ENCODE data around the gene MBD5.
"Not testable (repeated sequence)": the region's sequence is repeated elsewhere in the genome, so short reads cannot be mapped to it uniquely, and the experiment has no call there.

The MBD5 gene

GRCh38 chr2:148527488-148528340, 506.8 kb downstream of the MBD5 start:
- DNase-seq = no peak

- DNase-seq = no peak
Observed at GRCh38 chr2:148528356-148529064, 507.6 kb downstream of the MBD5 start.

DNA sequence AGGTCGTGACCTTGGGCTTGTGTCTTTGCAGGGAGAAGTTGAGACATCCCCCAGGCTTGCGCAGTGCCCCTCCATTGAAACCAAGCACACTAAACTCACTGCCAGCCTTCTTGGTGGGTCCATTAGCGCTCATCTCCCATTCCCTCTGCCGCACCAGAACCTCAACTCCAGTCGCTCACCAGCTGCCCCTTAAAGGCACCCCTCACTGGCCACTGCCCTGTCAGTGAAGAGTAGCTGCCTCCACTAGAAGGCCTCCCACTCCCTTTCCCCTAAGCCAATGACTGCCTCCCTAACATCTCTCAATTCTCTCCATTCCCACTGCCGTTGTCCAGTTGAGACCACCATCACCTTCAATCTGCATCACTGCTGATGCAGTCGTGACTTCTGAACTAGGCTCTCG, 508.9 kb downstream of the MBD5 start:
- DNase-seq = no peak

- no peak for DNase-seq
Observed at GRCh38 chr2:148530350-148530749, 509.5 kb downstream of the MBD5 start.

DNA sequence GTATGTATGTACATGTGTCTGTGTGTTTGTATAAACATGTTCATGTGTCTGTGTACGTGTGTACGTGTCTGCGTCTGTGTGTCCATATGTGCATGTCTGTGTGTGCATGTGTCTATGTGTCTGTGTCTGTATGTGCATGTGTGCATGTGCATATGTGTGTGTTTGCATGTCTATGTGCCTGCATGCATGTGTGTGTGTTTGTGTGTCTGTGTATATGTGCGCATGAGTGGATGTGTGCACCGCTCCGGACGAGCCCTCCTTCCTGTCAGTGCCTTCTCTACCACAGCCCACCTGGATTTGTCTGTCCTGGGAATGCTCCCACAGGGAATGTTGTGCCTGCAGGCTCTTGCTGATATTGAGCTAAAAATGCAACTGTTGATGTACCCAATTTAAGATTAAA, 510.3 kb downstream of the MBD5 start:
- no peak for DNase-seq

DNA sequence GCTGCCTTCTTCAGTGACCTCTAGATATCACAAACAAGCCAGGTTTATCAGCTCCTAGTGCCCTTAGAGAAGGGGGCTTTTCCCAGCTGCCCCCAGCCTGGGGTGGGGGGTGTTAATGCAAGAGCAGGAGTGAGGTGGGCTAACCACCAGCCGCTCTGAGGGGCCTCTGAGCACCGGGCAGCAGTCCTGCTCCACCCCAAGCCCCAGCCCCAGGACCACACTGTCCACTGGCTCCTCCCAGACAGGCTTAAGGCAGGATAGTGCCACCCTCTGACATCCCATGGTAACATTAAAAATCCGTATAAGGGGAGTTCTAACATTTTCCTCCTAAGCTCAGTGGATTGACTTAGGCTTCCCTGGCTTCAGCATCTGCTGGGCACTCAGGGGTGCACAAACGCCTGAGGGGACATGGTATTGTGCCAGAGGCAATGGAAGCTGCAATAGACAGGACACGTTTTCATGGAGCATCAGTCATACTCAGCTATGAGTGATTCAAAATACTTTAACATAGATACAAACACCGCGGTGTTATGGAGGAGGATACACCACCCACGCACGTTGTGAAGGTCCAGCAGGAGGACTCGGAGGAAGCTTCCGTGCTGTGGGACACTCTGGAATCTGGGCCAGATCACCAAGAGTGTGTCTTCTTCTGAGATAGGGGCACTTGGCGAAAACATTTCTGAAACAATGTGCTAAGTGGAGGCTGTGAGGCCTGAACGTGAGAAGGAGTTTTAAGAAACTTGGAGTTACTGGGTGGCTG, 511.0 kb downstream of the MBD5 start:
- DNase-seq = no peak

DNA sequence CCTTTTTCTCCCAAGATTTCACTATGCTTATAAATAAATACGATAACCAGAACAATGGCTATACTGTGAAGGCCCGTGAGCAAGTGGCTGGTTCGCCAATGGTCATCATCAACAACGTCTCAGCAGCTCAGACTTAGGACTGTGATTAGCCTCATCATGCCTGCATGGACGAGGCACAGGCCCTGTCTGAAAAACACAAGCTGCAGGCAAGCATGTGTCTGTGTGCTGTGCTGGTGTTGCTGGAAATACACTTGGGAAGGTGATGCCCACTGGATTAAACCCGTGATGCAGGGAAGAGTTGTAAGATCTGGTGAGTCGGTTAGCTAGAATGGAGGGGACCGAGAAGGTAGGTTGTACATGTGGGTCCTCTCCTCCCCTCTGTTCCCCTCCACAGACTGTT, 512.1 kb downstream of the MBD5 start:
- no peak for DNase-seq

DNA sequence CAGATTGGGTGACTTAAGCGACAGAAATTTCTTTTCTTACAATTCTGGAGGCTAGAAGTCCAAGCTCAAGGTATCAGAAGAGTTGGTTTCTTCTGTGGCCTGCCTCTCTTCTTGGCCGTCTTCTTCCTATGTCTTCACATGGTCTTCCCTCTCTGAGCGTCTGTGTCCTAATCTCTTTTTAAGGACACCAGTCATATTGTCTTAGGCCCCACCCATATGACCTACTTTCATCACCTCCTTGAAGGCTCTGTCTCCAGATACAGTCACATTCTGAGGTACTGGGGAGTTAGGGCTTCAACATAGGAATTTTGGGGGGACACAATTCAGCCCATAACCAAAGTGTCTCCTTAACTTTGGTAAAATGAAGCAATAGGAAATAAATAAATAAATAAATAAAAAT, 512.8 kb downstream of the MBD5 start:
- no peak for DNase-seq

- no peak for DNase-seq
Observed at GRCh38 chr2:148534416-148535204, 513.7 kb downstream of the MBD5 start.

- DNase-seq = no peak
Observed at GRCh38 chr2:148538375-148538774, 517.5 kb downstream of the MBD5 start.

GRCh38 chr2:148540022-148540421, 519.1 kb downstream of the MBD5 start:
- DNase-seq = no peak

DNA sequence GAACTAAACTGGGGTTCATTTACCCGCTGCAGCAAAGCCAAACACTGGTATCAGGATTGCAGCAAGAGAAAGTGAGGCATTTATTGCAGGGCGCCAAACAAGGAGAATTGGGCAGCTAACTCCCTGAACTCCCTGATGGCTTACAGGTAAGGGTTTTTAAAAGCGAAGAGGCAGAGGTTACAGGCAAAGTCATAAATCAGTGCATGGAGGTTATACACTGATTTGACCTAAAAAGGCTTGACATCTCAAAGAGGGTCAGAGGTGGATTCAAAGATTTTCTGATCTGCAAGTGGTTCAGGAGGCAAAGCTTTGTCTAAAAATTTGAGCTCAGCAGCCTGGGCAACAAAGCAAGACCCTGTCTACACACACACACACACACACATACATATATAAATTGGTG, 520.9 kb downstream of the MBD5 start:
- DNase-seq = no peak

DNA sequence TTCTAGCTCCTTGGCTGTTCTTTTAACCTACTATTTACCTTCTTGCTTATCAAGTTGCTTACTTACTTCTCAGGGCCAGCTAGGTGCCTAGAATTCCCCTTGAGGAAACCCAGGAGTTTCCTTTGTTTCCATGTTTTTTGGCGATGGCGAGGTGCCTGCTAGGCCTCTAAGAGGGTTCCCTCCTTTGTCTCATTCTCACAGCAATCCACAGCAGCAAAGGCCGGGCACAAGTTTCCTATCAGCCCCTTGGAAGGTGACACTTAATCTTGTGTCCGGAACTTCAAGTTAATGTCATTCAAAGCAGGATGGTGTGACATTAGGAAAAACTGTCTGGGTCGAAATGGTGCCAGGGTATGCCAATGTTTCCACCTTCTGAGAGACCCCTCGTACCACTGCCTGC, 521.7 kb downstream of the MBD5 start:
- no peak for DNase-seq

- DNase-seq = not testable (repeated sequence)
Observed at GRCh38 chr2:148543088-148543540, 522.2 kb downstream of the MBD5 start.

DNA sequence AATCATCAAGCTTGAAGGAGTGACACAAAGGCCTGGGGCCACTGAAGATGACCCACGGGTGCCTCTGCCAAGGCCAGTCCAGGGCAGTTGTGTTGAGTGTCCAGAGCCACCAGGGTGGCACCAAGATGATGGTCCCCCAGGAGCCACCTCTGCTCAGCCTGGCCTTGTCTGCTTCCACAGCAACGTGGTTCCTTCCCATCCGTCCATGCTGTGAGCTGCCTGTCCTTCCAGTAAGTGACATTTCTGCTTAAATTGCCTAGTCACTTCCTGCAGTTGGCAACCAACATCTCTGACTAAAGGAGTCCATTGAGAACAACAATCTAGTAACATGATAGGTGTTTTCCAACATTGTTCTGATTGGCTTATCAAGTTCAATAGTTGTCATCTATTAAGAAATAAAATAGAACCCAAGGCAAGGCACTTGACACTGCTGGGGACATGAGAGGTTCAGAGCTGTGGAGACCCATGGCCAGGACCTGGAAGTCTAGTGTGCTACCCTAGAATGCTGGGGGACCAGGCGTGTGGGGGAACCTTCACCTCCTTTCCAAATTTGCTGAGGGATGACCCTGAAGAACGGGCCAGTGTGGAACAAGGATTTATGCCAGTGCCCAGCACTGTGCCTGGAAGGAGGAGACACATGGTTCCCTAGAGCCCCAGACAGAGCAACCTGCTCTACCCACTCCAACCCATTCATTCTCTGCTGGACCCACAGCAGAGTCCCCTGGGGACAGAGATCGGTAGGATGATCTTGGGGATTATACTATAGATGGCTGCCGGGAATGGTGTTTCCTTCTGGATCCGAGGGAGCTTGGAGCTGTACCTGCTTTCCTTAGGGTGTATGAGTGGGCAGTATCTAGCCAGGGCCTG, 524.7 kb downstream of the MBD5 start:
- DNase-seq = no peak

- no peak for DNase-seq
Observed at GRCh38 chr2:148546270-148546669, 525.4 kb downstream of the MBD5 start.

- DNase-seq = no peak
Observed at GRCh38 chr2:148548716-148549400, 528.0 kb downstream of the MBD5 start.

GRCh38 chr2:148552675-148553331, 531.9 kb downstream of the MBD5 start:
- DNase-seq = no peak

GRCh38 chr2:148553332-148553887, 532.5 kb downstream of the MBD5 start:
- no peak for DNase-seq
